ENCODE data around the gene FSTL4.

The FSTL4 gene

GRCh38 chr5:133514456-133514855 lies 97.9 kb downstream of the FSTL4 start:
- no peak for DNase-seq (ENCODE audit: low spot score)

DNA sequence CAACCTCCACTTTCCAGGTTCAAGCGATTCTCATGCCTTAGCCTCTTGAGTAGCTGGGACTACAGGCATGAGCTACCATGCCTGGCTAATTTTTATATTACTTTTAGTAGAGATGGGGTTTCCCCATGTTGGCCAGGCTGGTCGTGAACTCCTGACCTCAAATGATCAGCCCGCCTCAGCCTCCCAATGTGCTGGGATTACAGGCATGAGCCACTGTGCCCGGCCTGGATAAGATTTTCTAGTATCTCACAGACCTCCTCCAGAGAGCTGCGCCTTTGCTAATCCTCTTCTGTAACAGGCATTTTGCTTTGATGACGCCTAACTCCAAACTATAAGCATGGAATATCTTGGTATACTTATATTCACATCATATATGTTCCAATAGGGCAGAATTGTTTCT lies 99.4 kb downstream of the FSTL4 start:
- DNase-seq (ENCODE audit: low spot score), result no peak

DNA sequence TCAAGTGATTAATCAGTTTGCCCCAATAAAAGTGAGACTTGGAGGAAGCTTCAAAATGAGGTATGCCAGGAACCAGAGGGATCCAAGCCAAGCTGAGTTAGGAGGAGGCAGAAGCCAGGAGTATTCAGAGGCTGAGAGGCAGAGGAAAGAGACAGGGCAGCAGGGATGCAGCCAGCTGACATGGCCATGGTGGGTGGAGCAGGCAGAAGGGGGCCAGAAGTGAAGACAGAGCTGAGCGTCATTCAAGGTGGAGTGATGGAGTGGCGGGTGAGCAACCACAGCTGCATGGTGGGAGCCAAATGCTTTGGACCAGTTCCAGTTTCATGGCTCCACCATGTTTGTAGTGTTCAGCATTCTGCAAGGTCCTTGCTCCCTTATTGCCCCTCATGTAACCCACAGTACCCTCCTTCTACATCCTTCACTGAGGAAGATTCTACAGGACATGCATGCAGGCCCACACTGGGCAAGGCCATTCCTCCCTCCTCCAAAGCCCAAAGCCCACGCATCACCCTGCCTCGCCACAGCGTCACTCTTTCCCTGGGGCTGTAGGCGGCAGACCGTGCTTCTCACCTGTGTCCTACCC lies 100.6 kb downstream of the FSTL4 start:
- no peak for DNase-seq (ENCODE audit: low spot score)

DNA sequence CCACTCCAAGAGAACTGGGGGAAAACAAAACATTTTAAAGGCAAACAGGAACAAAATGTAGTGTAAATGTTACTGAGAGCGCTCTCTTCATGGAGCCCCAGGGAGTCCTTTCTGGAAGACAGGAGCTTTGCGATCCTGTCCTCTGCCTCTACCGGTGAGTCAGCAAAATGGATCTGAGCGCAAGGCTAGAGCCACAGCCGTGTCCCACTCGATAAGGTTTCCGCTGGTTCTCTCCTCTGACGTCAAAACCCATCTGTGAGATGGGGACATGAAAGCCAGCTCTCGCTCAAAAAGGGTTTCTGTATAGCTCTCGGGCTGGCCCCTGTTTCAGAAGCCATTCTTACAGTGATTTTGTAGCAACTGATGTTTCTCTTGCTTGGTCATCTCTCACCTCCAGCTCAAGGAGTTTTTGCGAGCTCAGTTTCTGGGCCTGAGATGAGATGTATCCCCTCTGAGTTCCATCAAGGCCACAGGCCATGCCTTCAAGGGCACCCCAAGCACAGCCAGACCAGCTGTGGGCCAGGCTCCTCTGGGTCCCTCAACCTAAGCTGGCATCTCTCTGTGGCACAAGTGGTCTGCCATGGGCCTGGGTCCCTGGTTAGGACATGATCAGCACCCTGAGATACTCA lies 101.6 kb downstream of the FSTL4 start:
- DNase-seq (ENCODE audit: low spot score), result no peak

- DNase-seq (ENCODE audit: low spot score), result no peak
Measured at GRCh38 chr5:133509742-133510079, 102.6 kb downstream of the FSTL4 start.

DNA sequence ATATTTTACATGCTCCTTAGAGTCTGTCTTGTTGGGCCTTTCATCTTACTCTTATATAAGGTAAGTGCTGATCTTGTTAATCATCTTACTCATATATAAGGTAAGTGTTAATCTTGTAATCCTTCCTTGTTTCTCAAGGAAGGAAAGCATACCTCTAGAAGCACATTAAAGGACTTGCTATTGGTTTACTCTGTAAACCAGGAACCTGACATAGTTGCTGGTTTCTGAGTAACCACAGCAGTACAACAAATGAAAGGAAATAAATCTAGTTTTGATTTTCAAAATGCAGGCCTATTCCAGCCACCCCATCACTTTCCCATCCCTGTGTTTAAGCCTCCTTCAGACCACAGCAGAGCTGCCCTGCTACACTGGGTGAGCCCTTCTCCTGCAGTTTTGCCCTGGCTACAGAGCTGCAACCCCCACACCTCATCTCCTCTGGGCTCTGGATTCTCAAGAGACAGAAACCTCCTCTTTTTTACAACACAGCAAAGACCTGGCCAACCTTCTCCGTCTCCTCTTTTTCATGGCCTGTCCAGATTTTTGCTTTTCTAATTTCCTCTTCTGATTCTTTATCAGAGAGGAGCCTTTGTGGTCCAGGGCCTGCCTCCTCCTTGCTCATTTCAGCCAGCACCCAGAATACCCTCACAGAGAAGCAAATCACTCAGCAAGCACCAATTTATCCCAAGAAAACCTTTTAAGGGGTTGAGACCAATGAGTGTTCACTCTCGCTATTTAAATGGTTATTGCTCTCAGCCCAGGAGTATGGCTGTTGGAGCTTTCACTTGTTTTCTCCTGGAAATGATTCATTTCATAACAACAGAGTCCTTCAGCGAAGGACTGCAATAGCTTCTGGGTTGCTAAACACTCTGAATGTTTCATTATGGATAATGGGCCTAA lies 103.2 kb downstream of the FSTL4 start:
- no peak for DNase-seq (ENCODE audit: low spot score)

DNA sequence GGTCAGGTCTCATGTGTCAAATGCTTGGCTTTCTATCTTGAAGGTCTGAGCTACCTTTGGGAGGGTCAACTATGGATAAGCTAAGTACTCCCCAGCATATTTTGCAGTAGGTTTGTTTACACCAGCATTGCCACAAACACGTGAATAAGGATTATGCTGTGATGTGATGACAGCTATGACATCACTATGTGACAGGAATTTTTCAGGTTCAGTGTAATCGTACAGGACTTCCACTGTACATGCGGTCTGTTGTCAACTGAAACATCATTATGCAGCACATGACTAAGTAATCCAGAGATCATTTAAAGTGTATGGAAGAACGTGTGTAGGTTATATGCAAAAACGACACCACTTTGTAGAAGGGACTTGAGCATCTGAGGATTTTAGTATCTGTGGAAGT lies 104.0 kb downstream of the FSTL4 start:
- DNase-seq (ENCODE audit: low spot score), result no peak

DNA sequence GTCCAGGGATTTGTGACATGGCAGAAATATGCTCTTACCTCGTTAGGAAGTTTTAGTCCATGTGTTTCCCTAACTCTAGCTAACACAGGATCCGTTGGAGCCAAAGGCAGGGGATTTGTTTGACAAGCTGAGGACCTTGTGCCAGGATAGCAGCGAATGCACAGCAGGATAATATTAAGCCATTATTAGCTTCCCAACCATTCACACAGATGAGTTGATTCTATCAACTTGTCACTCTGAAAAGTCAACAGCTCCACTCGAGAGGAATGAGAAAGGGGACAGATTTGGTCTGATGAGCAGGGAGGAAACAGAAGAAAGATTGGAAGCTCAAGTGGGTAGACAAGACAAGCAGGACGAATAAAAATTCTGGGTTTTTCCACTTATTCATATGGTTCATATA lies 106.2 kb downstream of the FSTL4 start:
- DNase-seq (ENCODE audit: low spot score), result no peak

DNA sequence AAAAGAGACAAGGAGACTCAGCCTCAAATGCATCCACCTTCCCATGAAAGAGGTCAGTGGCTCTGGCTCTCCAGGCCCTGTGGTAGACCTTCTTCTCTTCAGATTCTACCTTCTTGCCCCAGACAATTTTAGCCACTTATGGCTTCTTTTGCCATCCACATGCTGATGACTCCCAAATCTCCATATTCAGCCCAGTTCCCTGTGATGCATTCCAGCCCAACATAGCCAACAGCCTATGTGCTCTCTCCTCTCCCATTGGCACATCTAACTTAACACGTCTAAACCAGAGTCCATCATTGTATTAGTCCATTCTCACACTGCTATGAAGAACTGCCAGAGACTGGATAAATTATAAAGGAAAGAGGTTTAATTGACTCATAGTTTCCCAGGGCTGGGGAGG lies 108.8 kb downstream of the FSTL4 start:
- no peak for DNase-seq (ENCODE audit: low spot score)

DNA sequence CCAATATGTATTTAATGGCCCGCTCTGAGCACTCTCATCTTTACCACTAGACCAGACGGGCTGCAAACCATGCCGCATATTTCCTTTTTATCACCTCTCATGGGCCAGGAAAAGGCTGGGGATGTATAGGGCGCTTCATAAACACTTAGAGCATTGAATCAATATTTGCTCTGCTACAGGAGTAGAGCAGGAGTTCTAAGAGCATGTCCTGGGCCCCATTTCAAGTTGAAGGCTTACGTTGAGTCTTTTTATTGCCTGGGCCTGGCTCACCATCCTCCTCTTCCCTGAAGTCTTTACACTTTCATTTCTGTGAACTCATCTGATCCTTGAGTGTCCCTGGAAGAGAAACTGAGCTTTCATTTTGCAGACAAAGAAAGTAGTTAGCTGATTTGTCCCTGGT lies 112.4 kb downstream of the FSTL4 start:
- DNase-seq (ENCODE audit: low spot score), result no peak

DNA sequence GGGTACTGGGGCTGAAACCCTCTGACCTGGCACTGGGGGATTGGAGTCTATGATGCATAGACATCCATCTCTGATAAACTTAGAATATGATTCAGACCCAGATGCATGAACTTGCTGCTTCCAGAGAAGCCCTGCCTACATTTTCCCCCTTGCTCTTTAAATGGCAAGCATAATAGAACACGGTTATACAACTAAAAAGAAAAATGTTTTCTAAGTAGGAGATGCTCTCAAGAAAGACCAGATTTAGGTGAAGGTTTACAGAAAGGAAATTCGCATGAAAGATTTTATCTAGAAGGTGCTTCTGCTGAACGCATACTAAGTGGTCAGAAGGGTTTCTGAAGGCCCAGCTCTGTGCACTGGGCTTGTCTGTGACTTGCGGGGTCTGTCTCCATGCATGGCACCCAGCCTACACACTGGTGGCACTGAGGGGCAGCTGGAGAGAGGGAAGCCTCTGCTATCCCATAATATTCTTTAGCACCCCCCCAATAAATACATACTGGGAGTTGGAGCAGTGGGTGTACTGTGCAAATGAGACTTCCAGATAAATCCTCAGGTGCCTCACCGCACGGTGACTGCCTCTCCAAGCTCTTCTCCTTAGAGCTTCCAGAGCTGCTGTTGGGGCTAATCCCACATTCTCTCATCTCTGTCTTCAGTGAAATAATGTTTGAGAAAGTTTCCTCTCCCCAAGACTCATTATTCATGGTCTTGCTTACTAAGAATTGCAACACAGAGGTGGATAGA lies 114.6 kb downstream of the FSTL4 start:
- no peak for DNase-seq (ENCODE audit: low spot score)

- DNase-seq (ENCODE audit: low spot score), result no peak
Measured at GRCh38 chr5:133496631-133497030, 115.7 kb downstream of the FSTL4 start.

- DNase-seq (ENCODE audit: low spot score), result no peak
Measured at GRCh38 chr5:133494923-133495246, 117.5 kb downstream of the FSTL4 start.

GRCh38 chr5:133494232-133494922 lies 118.0 kb downstream of the FSTL4 start:
- DNase-seq (ENCODE audit: low spot score), result no peak

DNA sequence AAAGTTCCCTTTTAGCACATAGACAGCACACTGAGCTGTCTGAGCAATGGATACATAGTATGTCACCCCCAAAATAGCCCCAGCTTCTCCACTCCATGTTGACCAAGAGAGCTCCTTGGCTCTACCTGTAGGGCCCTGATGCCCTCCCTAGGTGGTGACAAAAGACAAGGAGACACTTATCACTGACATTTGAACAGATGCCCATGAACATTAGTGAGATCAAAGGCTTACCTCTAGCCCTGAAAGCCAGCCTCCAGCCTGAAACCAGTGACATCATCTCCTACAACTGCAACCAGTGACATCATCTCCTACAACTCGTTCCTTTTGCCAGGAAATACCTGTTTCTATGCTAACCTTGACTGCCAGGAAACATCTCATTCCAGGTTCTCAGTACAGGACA lies 122.7 kb downstream of the FSTL4 start:
- DNase-seq (ENCODE audit: low spot score), result no peak

DNA sequence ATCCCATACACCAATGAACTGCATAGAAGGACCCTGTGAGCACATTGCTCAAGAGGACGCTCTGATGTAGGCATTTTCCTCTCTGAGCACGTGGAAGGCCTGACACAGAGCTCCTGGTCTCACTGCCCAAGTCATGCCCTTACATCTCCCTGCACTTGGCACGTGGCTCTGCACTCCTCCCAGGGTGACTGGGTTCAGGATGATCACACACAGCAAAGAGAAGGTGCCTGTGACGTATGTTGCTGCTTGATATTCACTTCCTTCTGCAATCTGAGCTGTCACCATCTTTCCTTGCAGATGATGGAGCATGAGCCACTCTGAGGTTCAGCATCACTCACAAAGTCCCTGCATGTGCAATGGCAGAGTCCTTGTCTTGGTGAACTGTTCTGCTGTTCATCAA lies 125.2 kb downstream of the FSTL4 start:
- no peak for DNase-seq (ENCODE audit: low spot score)

- no peak for DNase-seq (ENCODE audit: low spot score)
Measured at GRCh38 chr5:133485468-133485867, 126.9 kb downstream of the FSTL4 start.

- DNase-seq (ENCODE audit: low spot score), result no peak
Measured at GRCh38 chr5:133483406-133484090, 128.8 kb downstream of the FSTL4 start.

DNA sequence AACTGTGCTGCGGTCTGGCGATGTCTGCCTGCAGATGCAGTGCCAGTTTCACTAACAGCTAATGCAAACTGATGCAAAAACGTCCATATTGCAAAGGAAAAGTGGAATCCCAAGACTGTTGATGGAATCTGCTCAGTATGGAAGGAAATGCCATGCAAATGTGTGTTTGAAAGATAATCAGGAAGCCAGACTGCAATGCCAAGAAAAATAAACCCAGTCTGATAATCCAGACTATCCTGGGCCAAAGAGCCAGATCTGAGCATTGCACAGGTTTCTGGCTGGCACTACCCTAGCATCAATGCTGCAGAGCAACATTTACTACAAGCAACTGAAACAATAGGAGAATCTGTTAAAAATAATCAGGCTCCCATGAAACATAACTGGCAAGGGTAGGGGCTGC lies 130.3 kb downstream of the FSTL4 start:
- DNase-seq (ENCODE audit: low spot score), result no peak

GRCh38 chr5:133480866-133481265 lies 131.5 kb downstream of the FSTL4 start:
- DNase-seq (ENCODE audit: low spot score), result no peak

DNA sequence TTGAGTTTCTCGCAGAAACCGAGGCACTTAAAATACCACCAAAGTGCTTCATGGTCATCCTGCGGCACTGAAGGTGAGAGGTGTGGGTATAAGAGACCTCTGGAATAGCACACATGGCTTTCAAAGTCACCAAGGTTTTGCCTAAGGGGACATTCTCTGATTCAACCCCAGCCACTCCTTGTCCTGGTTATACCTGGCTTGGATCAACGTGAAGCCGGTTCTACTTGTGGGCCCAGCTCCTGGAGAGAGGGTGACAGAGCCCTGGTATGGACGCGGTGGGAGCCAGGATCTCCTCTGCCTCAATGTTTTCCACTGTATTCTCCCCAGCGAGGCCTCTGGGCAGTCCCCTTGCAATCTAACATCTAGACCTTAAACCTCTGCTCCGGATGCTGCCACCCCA lies 132.0 kb downstream of the FSTL4 start:
- no peak for DNase-seq (ENCODE audit: low spot score)

Data from AG08396 (cell line).